Neuronal stem cell (in vitro differentiated cells): Measurements from ENCODE around the gene SNRK.

Experiments
- DNase-seq: peaks from one replicate; pipeline ENCODE4 v3.0.0-alpha.2; 2013; ENCODE audit warnings: low spot score
- H2AFZ ChIP-seq: one replicate; pipeline ENCODE4 v1.6.1; 2013; ENCODE audit warnings: mild to moderate bottlenecking, low read length, inconsistent platforms
- H2AK5ac ChIP-seq: 2 replicates; pipeline ENCODE4 v1.6.1; 2013; ENCODE audit warnings: low read depth, mild to moderate bottlenecking, inconsistent platforms, low read length, moderate library complexity, mixed read lengths
- H2BK120ac ChIP-seq: 2 replicates; pipeline ENCODE4 v1.6.1; 2013; ENCODE audit warnings: low read depth, mild to moderate bottlenecking, inconsistent platforms, low read length, moderate library complexity, mixed read lengths
- H2BK12ac ChIP-seq: one replicate; pipeline ENCODE4 v1.6.1; 2013; ENCODE audit warnings: low read length, inconsistent platforms
- H2BK15ac ChIP-seq: 2 replicates; pipeline ENCODE4 v1.6.1; 2013; ENCODE audit warnings: mild to moderate bottlenecking, low read length, inconsistent platforms, mixed read lengths
- H2BK5ac ChIP-seq: one replicate; pipeline ENCODE4 v1.6.1; 2013; ENCODE audit warnings: inconsistent platforms, mild to moderate bottlenecking, low read length, moderate library complexity
- H3K14ac ChIP-seq: one replicate; pipeline ENCODE4 v1.6.1; 2013; ENCODE audit warnings: low read length, inconsistent platforms
- H3K18ac ChIP-seq: 2 replicates; pipeline ENCODE4 v1.6.1; 2013; ENCODE audit warnings: low read length, inconsistent platforms
- H3K23ac ChIP-seq: 2 replicates; pipeline ENCODE4 v1.6.1; 2013; ENCODE audit warnings: low read depth, mild to moderate bottlenecking, mixed read lengths, low read length, inconsistent platforms; ENCODE audit not compliant: poor library complexity
- H3K27ac ChIP-seq: replicated peaks from 3 replicates; pipeline ENCODE4 v1.5.1; 2013; ENCODE audit warnings: low read length, inconsistent platforms
- H3K27me3 ChIP-seq, 3 experiments: 2 replicates each; pipeline ENCODE4 v1.6.1; 2013; ENCODE audit warnings: low read length in 3 of 3, mild to moderate bottlenecking in 2 of 3, inconsistent platforms in 1 of 3, low read depth in 1 of 3, mixed read lengths in 1 of 3, moderate library complexity in 1 of 3; ENCODE audit not compliant: control insufficient read depth in 3 of 3, insufficient read depth in 3 of 3
- H3K36me3 ChIP-seq, 2 donors: replicated peaks in 1 of 2; 2 replicates each; pipeline ENCODE4 v1.6.1; 2013; ENCODE audit warnings: low read length in 2 of 2; ENCODE audit not compliant: control insufficient read depth in 2 of 2, insufficient read depth in 2 of 2
- H3K4ac ChIP-seq: 2 replicates; pipeline ENCODE4 v1.6.1; 2013; ENCODE audit warnings: inconsistent platforms, mild to moderate bottlenecking, low read length, moderate library complexity
- H3K4me1 ChIP-seq, 2 donors: 1 replicate in 1 of 2; 2 replicates in 1 of 2; pipeline ENCODE4 v1.6.1; 2013; ENCODE audit warnings: low read length in 2 of 2, low read depth in 1 of 2; ENCODE audit not compliant: control insufficient read depth in 2 of 2, insufficient read depth in 1 of 2
- H3K4me2 ChIP-seq: one replicate; pipeline ENCODE4 v1.6.1; 2013; ENCODE audit warnings: mild to moderate bottlenecking, low read length, inconsistent platforms; ENCODE audit not compliant: insufficient read depth, poor library complexity, severe bottlenecking
- H3K4me3 ChIP-seq, 2 donors: 2 replicates each; pipeline ENCODE4 v1.5.1; 2013; ENCODE audit warnings: low read length in 2 of 2, mild to moderate bottlenecking in 2 of 2, inconsistent platforms in 1 of 2, moderate library complexity in 1 of 2
- H3K79me1 ChIP-seq: one replicate; pipeline ENCODE4 v1.6.1; 2013; ENCODE audit warnings: low read depth, mild to moderate bottlenecking, inconsistent platforms, low read length, moderate library complexity
- H3K9ac ChIP-seq: one replicate; pipeline ENCODE4 v1.6.1; 2013; ENCODE audit warnings: mild to moderate bottlenecking, low read depth, low read length, inconsistent platforms; ENCODE audit not compliant: poor library complexity
- H3K9me3 ChIP-seq, 2 donors: replicated peaks in 1 of 2; 2 replicates each; pipeline versions ENCODE3 to v1.6.1; 2013; ENCODE audit warnings: low read length in 2 of 2, mild to moderate bottlenecking in 2 of 2, inconsistent platforms in 1 of 2, low read depth in 1 of 2, mixed read lengths in 1 of 2, moderate library complexity in 1 of 2; ENCODE audit not compliant: control insufficient read depth in 2 of 2, insufficient read depth in 1 of 2
- H4K8ac ChIP-seq: one replicate; pipeline ENCODE4 v1.6.1; 2013; ENCODE audit warnings: low read depth, mild to moderate bottlenecking, inconsistent platforms, low read length, moderate library complexity
- H4K91ac ChIP-seq: one replicate; pipeline ENCODE4 v1.6.1; 2013; ENCODE audit warnings: low read length, low read depth, mild to moderate bottlenecking, inconsistent platforms; ENCODE audit not compliant: poor library complexity
- WGBS, 2 donors: extraction: QIAGEN DNeasy Blood & Tissue Kit; methylation state at CpG; one replicate each; pipeline ENCODE4 v1.1.7; 2013; ENCODE audit warnings: missing lambda C conversion rate in 2 of 2, mixed read lengths in 1 of 2; ENCODE audit not compliant: insufficient read length in 2 of 2, insufficient replicate concordance in 1 of 2; ENCODE audit errors: extremely low coverage in 2 of 2; 5-methylcytosine and 5-hydroxymethylcytosine counted together

SNRK gene

GRCh38 chr3:43338295-43338694 lies 52.0 kb downstream of the SNRK start:
- Histone ChIP-seq H4K91ac (no peak overlapping the region), H3K23ac (no peak overlapping the region), H2BK15ac (no peak overlapping the region), H2BK120ac (no peak overlapping the region), H2BK12ac (no peak overlapping the region), H3K79me1 (no peaks in the 10 kb centered on the region), H3K9ac (no peak overlapping the region), H3K4me3 (no peak overlapping the region), H4K8ac (no peak overlapping the region), H3K4me2 (no peak overlapping the region), H3K27me3 (no peaks in the 10 kb centered on the region), H2AFZ (no peak overlapping the region), H3K27ac (no peak overlapping the region), H3K36me3 (peaks cover 14 to 84% of the 10 kb centered on the region in 2 donors), H3K4ac (no peak overlapping the region), H3K4me1 (no peaks in the 10 kb centered on the region), H3K9me3 (peaks cover 8 to 51% of the 10 kb centered on the region in 2 donors), H2BK5ac (no peak overlapping the region), H3K14ac (no peak overlapping the region), H3K18ac (no peak overlapping the region), H2AK5ac (no peak overlapping the region)
- WGBS, 2 donors, result no CpG with 5 or more reads among the region's 2 CpGs
- DNase-seq, result no peak

GRCh38 chr3:43340403-43340802 lies 54.1 kb downstream of the SNRK start:
- no peaks in the 10 kb centered on the region for H3K79me1 ChIP-seq
- H3K23ac ChIP-seq, result no peak overlapping the region
- no peak overlapping the region for H4K91ac ChIP-seq
- H3K36me3 ChIP-seq, result peaks cover 16 to 88% of the 10 kb centered on the region in 2 donors
- H3K9me3 ChIP-seq, result peaks cover 8 to 39% of the 10 kb centered on the region in 2 donors
- no peak overlapping the region for H3K18ac ChIP-seq
- no peak overlapping the region for H3K4me2 ChIP-seq
- no peak overlapping the region for H3K27ac ChIP-seq
- WGBS, 2 donors, result no CpG with 5 or more reads among the region's 7 CpGs
- H2BK15ac ChIP-seq, result no peak overlapping the region
- H2BK12ac ChIP-seq, result no peak overlapping the region
- no peak overlapping the region for H2AK5ac ChIP-seq
- H4K8ac ChIP-seq, result no peak overlapping the region
- no peak overlapping the region for H3K9ac ChIP-seq
- H3K4me3 ChIP-seq, result no peak overlapping the region
- H2BK120ac ChIP-seq, result no peak overlapping the region
- peaks cover 0 to 4% of the 10 kb centered on the region in 2 donors for H3K4me1 ChIP-seq
- H2AFZ ChIP-seq, result no peak overlapping the region
- H2BK5ac ChIP-seq, result no peak overlapping the region
- H3K14ac ChIP-seq, result no peak overlapping the region
- H3K27me3 ChIP-seq, result no peaks in the 10 kb centered on the region
- H3K4ac ChIP-seq, result no peak overlapping the region
- DNase-seq, result no peak

GRCh38 chr3:43341788-43342187 lies 55.4 kb downstream of the SNRK start:
- no peak overlapping the region for H2BK5ac ChIP-seq
- H3K9me3 ChIP-seq, result peaks cover 8 to 26% of the 10 kb centered on the region in 2 donors
- no peak overlapping the region for H3K4ac ChIP-seq
- H4K91ac ChIP-seq, result no peak overlapping the region
- no peak for DNase-seq
- no peaks in the 10 kb centered on the region for H3K79me1 ChIP-seq
- no peaks in the 10 kb centered on the region for H3K27me3 ChIP-seq
- H2BK12ac ChIP-seq, result no peak overlapping the region
- H3K14ac ChIP-seq, result no peak overlapping the region
- H2AFZ ChIP-seq, result no peak overlapping the region
- no CpG with 5 or more reads among the region's 2 CpGs for WGBS, 2 donors
- no peak overlapping the region for H2BK15ac ChIP-seq
- H2AK5ac ChIP-seq, result no peak overlapping the region
- peaks cover 15 to 91% of the 10 kb centered on the region in 2 donors for H3K36me3 ChIP-seq
- no peak overlapping the region for H4K8ac ChIP-seq
- H2BK120ac ChIP-seq, result no peak overlapping the region
- no peak overlapping the region for H3K9ac ChIP-seq
- no peak overlapping the region for H3K4me2 ChIP-seq
- no peak overlapping the region for H3K4me3 ChIP-seq
- H3K18ac ChIP-seq, result no peak overlapping the region
- no peak overlapping the region for H3K23ac ChIP-seq
- peaks cover 0 to 4% of the 10 kb centered on the region in 2 donors for H3K4me1 ChIP-seq
- no peak overlapping the region for H3K27ac ChIP-seq

GRCh38 chr3:43343185-43343584 lies 56.8 kb downstream of the SNRK start:
- Histone ChIP-seq H3K18ac (no peak overlapping the region), H3K4me2 (no peak overlapping the region), H3K27me3 (no peaks in the 10 kb centered on the region), H2AK5ac (no peak overlapping the region), H4K8ac (no peak overlapping the region), H3K23ac (no peak overlapping the region), H2BK120ac (no peak overlapping the region), H3K4me3 (no peak overlapping the region), H2BK15ac (no peak overlapping the region), H2BK5ac (no peak overlapping the region), H3K14ac (no peak overlapping the region), H3K4ac (no peak overlapping the region), H3K36me3 (peaks cover 20 to 93% of the 10 kb centered on the region in 2 donors), H3K9me3 (peaks cover 4 to 16% of the 10 kb centered on the region in 2 donors), H4K91ac (no peak overlapping the region), H3K9ac (no peak overlapping the region), H3K27ac (no peak overlapping the region), H3K79me1 (no peaks in the 10 kb centered on the region), H2AFZ (no peak overlapping the region), H2BK12ac (no peak overlapping the region), H3K4me1 (peaks cover 0 to 4% of the 10 kb centered on the region in 2 donors)
- DNase-seq, result no peak
- no CpG with 5 or more reads among the region's 4 CpGs for WGBS, 2 donors
